Activated CD4-positive, alpha-beta T cell treated with anti-CD3 and anti-CD28 coated beads for 36 hours (primary cell): ENCODE data around the gene CEBPA. TPM values are rescaled to one million over a fixed set of nuclear protein-coding genes. Genes with fewer than 3 reads are reported as not detected.
"Not testable (repeated sequence)": the region's sequence is repeated elsewhere in the genome, so short reads cannot be mapped to it uniquely, and the experiment has no call there.

ENCODE experiments used
- ATAC-seq: fragments of 200-7000 bp; cut with Tn5 transposase; one replicate; pipeline ENCODE4 v1.10.0; 2021; ENCODE audit warnings: mild to moderate bottlenecking, moderate library complexity
- CTCF ChIA-PET: fragments of 350-600 bp; sonication (Branson Sonifier 250); formaldehyde crosslinking; loops from one replicate; lab custom pipeline; 2021; ENCODE audit warnings: antibody characterized with exemption; lab: Charles Lee
- POLR2A ChIA-PET: fragments of 350-600 bp; sonication (Branson Sonifier 250); formaldehyde crosslinking; loops from one replicate; lab custom pipeline; 2021; ENCODE audit warnings: antibody characterized with exemption, inconsistent platforms; lab: Charles Lee
- DNase-seq: peaks from one replicate; pipeline ENCODE4 v3.0.0-alpha.2; 2020
- H3K27ac Mint-ChIP-seq: one replicate; pipeline ENCODE4 v1.8.0; 2021; ENCODE audit warnings: mixed read lengths
- H3K27me3 Mint-ChIP-seq: one replicate; pipeline ENCODE4 v1.8.0; 2021; ENCODE audit warnings: mixed read lengths
- H3K36me3 Mint-ChIP-seq: one replicate; pipeline ENCODE4 v1.8.0; 2021; ENCODE audit warnings: low read depth, mixed read lengths
- H3K4me1 Mint-ChIP-seq: one replicate; pipeline ENCODE4 v1.8.0; 2021; ENCODE audit warnings: mixed read lengths
- H3K4me3 Mint-ChIP-seq: one replicate; pipeline ENCODE4 v1.8.0; 2021; ENCODE audit warnings: mild to moderate bottlenecking, moderate library complexity, mixed read lengths
- H3K9me3 Mint-ChIP-seq: one replicate; pipeline ENCODE4 v1.8.0; 2021; ENCODE audit warnings: low read depth, mixed read lengths
- intact Hi-C, 2 experiments: fragments of 100-400 bp; cut with DNase I in 1 of 2; cut with micrococcal nuclease in 1 of 2; formaldehyde crosslinking; loops; one replicate each; pipeline versions ENCODE4 v1.14.2 to v1.15.1; 2022 to 2024; cut with DNase I, micrococcal nuclease
- total RNA-seq, 2 experiments: library from RNA; stranded (reverse); gene quantifications; one replicate each; pipeline ENCODE4 v1.2.3, GENCODE V29; 2021

CEBPA gene
- total RNA-seq, 2 experiments from 2014 or later = 0.11 TPM; not detected in 1

DNA sequence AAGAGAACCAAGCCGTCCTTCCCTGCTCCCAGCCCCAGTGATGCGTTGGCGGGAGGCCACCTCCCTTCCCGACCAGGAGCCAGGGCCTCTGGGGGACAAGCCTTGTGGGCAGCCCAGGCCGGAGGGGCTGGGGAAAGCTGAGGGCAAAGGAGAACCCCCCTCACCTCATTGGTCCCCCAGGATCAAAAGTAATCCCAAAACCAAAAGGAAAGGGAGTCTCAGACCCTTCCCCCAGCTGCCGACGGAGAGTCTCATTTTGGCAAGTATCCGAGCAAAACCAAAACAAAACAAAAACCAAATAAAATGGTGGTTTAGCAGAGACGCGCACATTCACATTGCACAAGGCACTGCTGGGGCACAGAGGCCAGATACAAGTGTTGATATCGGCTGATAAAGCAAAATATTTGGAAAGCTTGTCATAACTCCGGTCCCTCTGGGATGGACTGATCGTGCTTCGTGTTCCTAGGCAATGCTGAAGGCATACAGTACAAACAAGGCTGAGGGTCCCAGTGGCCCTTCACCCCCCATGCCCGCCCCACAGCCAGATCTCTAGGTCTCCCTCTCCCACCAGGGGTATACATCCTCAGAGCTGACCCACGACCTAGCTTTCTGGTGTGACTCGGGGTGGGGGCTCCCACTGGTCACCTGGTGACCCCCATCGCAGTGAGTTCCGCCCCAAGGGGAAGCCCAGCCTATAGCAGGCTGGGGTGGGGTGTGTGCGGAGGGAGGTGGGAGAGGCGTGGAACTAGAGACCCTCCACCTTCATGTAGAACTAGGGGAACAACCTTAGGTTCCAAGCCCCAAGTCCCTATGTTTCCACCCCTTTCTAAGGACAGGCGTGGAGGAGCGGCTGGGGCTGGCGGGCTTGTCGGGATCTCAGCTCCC is 2.1 kb downstream of the CEBPA start:
- Mint-ChIP-seq H3K4me1 (no peaks in the 10 kb centered on the region), H3K27me3 (peaks cover 37% of the 10 kb centered on the region), H3K9me3 (no peaks in the 10 kb centered on the region), H3K4me3 (no peak overlapping the region), H3K36me3 (no peaks in the 10 kb centered on the region), H3K27ac (no peak overlapping the region)
- no peak for DNase-seq
- ChIA-PET POLR2A (no interaction called here), CTCF (interaction anchor here (0.6 to 1.3 kb wide), 3 partner anchors 108 to 132 kb away, joined by 3 read pairs; no protein-coding TSS in a partner anchor)
- no peak for ATAC-seq
- intact Hi-C loops = loop anchor here (5.0 kb wide), 2 partner anchors 53 to 107 kb away; no protein-coding TSS in a partner anchor

DNA sequence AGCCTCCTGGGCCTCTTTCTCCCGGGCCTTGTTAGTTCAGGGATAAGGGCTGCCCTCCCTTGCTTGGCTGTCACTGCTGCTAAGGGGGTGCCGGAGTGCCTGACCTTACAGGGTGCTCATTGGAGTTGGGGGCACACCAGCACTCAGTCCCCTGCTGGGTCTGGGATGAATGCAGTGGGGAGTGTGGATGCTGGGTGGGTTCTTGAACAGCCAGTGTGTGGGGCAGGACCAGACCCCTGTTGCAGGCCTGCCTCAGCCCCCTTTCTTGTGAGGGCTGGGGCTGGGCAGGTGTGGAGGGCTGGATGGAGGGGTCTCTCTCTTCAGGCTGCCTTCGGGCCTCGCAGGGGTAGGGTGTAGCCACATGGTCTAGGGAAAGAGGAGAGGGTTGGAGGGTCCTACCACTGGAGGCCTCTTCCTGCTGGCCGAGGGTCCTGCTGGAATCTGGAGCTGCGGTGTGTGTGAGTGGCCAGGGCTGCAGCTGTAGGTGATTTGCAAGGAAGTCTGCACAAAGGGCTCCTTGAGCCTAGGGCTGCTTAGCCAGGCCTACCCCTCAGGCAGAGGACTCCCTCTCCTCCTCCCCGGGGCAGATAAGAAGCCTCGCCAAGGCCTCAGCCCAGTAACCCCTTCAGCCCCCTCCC is 3.2 kb downstream of the CEBPA start:
- DNase-seq (no peak), ATAC-seq (no peak)
- intact Hi-C loops = no loop called here
- ChIA-PET CTCF (interaction anchor here (1.3 kb wide), 1 partner anchor 110 kb away, joined by 3 read pairs; no protein-coding TSS in a partner anchor), POLR2A (no interaction called here)
- Mint-ChIP-seq H3K36me3 (no peaks in the 10 kb centered on the region), H3K27me3 (peaks cover 27% of the 10 kb centered on the region), H3K4me1 (no peaks in the 10 kb centered on the region), H3K4me3 (no peak overlapping the region), H3K9me3 (no peaks in the 10 kb centered on the region), H3K27ac (no peak overlapping the region)

DNA sequence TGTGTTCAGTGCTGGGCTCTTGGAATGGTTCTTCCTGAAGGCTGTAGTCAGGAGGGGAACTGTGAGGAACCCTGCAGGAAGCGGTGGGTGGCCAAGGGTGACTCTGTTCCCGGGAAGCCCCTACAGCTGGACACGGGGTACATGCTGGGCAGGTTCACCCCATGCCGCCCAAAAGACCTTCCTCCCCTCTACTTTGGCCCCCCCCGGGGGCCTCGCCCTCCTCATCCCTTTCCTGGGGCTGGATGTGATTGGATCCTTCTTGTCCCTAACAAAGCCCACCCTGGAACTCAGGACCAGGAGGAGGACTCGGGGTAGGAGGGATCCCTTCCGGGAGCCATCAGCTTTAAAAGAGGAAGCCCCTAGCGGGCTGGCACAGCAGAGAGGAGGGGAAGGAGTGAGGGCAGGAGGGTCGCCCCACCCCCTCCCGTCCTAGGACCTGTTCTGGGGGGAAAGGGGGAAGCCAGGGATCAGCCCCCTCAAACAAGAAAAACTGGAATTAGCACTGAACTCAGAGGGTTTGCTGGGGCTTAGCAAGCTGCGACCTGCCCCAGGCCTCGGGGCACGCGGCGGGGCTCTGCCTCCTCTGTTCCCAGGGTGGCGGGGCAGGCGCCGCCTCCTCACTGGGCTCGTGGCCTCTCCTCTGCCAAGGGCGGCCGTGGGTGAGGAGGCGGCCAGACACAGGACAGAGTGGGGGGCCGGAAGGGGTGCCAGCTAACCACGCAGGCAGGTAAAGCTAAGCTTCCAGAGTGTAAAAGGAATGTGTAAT is 4.0 kb downstream of the CEBPA start:
- no peaks in the 10 kb centered on the region for H3K36me3 Mint-ChIP-seq
- no peak overlapping the region for H3K4me3 Mint-ChIP-seq
- ChIA-PET CTCF (no interaction called here), POLR2A (no interaction called here)
- no peaks in the 10 kb centered on the region for H3K4me1 Mint-ChIP-seq
- no peak for ATAC-seq
- H3K27ac Mint-ChIP-seq = no peak overlapping the region
- H3K27me3 Mint-ChIP-seq = peaks cover 29% of the 10 kb centered on the region
- DNase-seq = no peak
- intact Hi-C loops = no loop called here
- H3K9me3 Mint-ChIP-seq = no peaks in the 10 kb centered on the region

DNA sequence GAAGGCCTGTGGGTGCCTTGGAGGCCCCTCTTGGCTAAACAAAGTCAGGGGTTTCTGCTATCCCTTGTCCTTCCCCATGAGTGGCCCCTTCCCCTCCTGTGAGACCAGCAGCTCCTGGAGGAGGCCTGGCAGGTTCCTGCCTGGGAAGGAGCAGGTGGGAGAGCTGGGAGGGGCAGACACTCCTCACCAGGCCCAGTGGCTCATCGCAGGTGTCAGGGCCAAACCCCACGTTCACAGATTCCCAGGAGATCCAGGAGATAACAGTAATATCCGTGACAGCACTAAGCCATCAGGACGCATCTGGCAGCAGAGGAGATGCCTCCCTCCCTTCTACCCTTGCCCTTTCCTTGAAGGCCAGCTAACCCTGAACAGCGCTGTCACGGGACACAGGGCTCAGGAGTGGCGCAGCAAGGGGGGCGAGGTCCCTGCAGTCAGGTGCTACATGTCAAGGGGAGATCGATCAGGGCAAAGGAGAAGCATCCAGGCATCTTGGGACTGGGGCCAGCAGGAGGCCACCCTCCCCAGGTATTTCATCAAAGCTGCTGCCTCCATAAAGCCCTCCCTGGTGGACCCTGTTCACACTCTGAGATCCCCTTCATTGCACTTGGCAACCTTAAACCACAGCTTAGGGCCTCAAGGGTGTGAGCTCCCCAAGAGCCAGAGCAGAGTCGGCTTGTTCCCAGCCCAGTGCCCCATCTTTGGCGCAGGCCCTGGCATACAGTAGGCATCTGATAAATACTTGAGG is 4.8 kb downstream of the CEBPA start:
- DNase-seq = no peak
- POLR2A ChIA-PET = no interaction called here
- no peak for ATAC-seq
- Mint-ChIP-seq H3K36me3 (no peaks in the 10 kb centered on the region), H3K27ac (no peak overlapping the region), H3K9me3 (no peaks in the 10 kb centered on the region), H3K27me3 (peaks cover 30% of the 10 kb centered on the region), H3K4me3 (no peak overlapping the region), H3K4me1 (no peaks in the 10 kb centered on the region)
- intact Hi-C loops = no loop called here
- CTCF ChIA-PET = no interaction called here

DNA sequence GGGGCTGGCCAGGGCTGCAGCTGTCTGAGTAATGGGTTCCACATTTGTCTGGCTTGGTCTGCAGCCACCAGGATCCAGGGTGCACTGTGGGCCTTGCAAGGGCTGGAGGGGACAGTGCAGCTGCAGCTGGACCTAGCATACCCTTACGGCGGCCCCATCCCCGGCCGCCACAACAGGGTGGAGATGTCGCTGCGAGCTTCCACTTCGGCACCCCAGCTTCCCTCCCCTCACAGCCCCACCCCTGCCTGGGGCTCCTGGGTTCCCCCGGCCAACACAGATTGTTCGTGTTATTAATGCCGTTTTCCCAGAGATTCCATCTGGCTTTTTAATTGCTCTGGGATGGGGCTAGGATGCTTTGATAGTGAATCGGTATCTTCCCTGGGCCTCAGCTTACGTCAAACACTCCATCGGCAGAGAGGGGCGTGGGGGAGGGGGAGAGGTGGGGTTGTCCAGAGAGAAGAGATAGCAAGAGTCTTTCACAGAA is 5.8 kb downstream of the CEBPA start:
- CTCF ChIA-PET = no interaction called here

DNA sequence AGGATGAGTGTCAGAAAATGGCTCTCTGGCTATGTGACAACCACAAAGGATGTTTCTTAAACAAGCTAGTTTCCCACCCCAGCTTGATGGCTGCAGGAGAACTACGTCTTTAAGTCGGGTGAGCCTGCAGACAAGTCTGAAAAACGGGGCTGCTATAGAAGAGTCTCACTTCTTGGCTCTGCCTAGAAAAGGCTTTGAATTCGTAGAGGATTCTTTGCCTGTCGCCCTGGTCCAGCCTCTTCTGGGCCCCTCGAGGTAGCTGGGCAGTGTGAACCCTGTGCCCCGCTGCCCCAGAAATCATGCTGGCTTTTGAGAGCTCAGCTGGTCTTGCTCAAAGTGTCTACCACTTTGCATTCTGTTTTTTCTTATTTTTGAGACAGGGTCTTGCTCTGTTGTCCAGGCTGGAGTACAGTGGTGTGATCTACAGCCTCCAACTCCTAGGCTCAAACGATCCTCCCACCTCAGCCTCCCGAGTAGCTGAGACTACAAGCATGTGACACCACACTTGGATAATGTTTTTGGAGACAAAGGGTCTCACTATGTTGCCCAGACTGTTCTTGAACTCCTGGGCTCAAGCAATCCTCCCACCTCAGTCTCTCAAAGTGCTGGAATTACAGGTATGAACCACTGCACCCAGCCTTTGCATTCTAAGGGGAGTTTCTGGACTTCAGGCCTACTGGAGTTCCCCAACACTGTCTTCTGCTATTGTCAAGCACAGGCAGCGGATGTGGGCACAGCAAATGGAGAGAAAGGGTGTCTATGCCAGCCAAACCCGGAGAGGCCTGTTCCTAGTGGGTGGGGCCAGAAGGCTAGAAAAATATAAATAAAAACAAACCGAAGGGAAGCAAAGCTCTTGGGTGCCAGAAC is 6.5 kb downstream of the CEBPA start:
- no peaks in the 10 kb centered on the region for H3K4me1 Mint-ChIP-seq
- no peak overlapping the region for H3K4me3 Mint-ChIP-seq
- peaks cover 29% of the 10 kb centered on the region for H3K27me3 Mint-ChIP-seq
- intact Hi-C loops = no loop called here
- H3K9me3 Mint-ChIP-seq = no peaks in the 10 kb centered on the region
- ATAC-seq = no peak
- no peaks in the 10 kb centered on the region for H3K36me3 Mint-ChIP-seq
- DNase-seq = no peak
- ChIA-PET CTCF (interaction anchor here (0.6 kb wide), 2 partner anchors 11 to 102 kb away, joined by 3 read pairs; no protein-coding TSS in a partner anchor), POLR2A (no interaction called here)
- no peak overlapping the region for H3K27ac Mint-ChIP-seq

More for the DNA sequence above, 5.8 kb downstream of the CEBPA start:
- Mint-ChIP-seq H3K27me3 (peaks cover 30% of the 10 kb centered on the region), H3K36me3 (no peaks in the 10 kb centered on the region), H3K4me3 (no peak overlapping the region), H3K27ac (no peak overlapping the region), H3K4me1 (no peaks in the 10 kb centered on the region), H3K9me3 (no peaks in the 10 kb centered on the region)
- DNase-seq (no peak), ATAC-seq (no peak)
- intact Hi-C loops = no loop called here
- POLR2A ChIA-PET = no interaction called here

DNA sequence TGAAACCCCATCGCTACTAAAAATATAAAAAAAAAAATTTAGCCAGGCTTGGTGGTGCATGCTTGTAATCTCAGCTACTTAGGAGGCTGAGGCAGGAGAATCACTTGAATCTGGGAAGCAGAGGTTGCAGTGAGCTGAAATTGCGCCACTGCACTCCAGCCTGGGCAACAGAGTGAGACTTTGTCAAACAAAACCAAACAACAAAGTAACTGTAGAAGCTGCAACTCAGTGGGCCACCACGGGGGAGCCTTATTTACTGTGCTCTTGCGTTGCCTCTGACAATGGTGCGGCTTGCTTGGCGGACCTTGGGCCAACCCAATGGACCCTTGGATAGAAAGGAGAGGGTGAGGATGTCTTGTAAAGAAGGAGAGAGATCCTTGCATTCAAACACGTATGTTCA is 7.3 kb downstream of the CEBPA start:
- POLR2A ChIA-PET, H3K4me1 Mint-ChIP-seq, ATAC-seq, H3K27ac Mint-ChIP-seq, intact Hi-C loops, H3K4me3 Mint-ChIP-seq, H3K36me3 Mint-ChIP-seq, DNase-seq, H3K9me3 Mint-ChIP-seq: not testable (repeated sequence)
- CTCF ChIA-PET = interaction anchor here (0.6 to 0.7 kb wide), 3 partner anchors 11 to 502 kb away, joined by 3 to 4 read pairs (median 3); partner anchors contain the start of gene KCTD15
- peaks cover 22% of the 10 kb centered on the region for H3K27me3 Mint-ChIP-seq

DNA sequence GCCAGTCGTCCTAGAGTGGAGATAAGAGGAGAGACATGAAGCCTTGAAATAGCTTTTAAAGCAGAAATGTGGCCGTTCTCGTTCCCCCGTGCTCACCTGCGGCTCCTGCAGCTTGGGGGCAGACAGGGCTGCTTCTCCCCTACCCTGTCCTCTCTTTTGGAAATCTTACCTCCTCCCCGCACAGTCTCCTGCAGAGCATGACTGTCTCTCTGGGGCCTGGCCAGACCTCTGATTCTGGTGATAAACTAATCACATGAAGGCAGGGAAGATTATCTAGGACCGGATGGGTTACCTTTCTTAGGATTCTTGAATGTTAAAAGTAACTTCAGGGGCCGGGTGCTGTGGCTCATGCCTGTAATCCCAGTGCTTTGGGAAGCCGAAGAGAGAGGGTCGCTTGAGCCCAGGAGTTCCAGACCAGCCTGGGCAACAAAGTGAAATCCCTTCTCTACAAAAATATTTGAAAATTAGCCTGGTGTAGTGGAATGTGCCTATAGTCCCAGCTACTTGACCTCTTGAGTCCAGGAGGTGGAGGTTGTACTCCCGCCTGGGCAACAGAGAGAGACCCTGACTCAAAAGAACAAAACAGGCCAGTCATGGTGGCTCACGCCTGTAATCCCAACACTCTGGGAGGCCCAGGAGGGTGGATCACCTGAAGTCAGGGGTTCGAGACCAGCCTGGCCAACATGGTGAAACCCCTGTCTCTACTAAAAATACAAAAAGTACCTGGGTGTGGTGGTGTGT is 8.1 kb downstream of the CEBPA start:
- Mint-ChIP-seq H3K27me3 (peaks cover 17% of the 10 kb centered on the region), H3K4me1 (no peaks in the 10 kb centered on the region), H3K27ac (no peak overlapping the region), H3K9me3 (peaks cover 4% of the 10 kb centered on the region), H3K4me3 (no peak overlapping the region), H3K36me3 (no peaks in the 10 kb centered on the region)
- intact Hi-C loops = no loop called here
- ATAC-seq (no peak), DNase-seq (no peak)
- CTCF ChIA-PET = interaction anchor here (0.7 kb wide), 1 partner anchor 503 kb away, joined by 4 read pairs; the partner anchor contains the start of gene KCTD15
- POLR2A ChIA-PET = no interaction called here

DNA sequence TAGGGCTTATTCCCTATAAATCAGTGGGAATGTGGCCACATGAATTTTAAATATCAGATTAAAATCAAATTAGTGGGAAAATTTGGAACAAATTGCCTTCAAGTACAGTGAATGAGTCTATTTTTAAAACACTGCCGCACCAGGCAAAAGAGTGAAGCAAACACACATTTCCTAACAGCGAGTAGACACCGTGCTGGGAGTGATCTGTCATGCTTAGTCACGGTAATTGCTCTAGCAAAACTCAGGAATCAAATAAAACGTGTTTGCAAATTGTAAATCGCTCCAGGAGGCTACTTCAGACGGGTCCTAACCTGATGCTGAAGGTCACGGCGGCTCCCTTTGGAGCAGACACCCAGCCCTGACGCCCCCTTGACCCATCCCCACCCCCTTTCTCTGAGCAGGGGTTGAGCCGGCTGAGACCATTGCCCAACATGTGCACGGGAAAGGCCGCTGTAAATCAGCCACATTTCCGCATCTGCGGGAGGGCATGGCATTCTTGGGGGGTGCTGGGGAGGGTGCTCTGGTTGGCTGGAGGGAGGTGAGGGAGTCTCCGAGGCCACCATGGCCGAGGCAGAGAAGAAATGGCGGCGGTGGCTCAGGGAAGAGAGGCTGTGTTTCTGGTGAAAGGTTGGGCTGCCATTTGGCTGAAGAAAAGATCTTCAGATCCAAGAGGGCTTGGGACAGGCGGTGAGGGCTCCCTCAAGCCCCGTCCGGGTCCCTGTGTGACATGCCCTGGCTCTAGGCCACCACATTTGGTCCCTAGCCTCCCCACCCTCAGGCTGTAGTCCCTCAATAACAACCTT is 8.9 kb downstream of the CEBPA start:
- intact Hi-C loops = no loop called here
- CTCF ChIA-PET = no interaction called here
- Mint-ChIP-seq H3K27ac (no peak overlapping the region), H3K36me3 (peaks cover 4% of the 10 kb centered on the region), H3K9me3 (peaks cover 11% of the 10 kb centered on the region), H3K4me1 (no peaks in the 10 kb centered on the region), H3K27me3 (peaks cover 16% of the 10 kb centered on the region), H3K4me3 (no peak overlapping the region)
- POLR2A ChIA-PET = no interaction called here
- DNase-seq (no peak), ATAC-seq (no peak)
